ENCODE measurements around the gene TNKS2.

TNKS2 gene

DNA sequence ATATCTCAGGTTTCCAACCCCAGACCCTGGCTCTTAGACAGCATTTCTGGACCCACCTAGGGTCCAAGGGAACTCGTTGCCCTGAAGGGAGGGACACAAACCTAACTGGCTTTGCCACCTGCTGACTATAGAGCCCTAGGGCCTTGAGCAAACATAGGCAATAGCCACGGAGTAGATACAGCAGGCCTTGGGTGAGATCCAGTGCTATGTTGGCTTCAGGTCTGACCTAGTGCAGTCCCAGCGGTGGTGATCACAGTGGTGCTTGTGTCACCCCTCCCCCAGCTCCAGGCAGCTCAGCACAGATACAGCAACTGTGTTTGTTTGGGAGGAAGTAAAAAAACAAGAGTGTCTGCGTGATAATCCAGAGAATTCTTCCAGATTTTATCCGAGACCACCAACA is 9.7 kb upstream of the TNKS2 start:
- Histone ChIP-seq H3K4me1 (ENCODE audit: control insufficient read depth, insufficient read depth, low read length) (0 out of 2 replicates have a peak, but pooled peaks cover 2% of the 10 kb centered on the region), H3K36me3 (ENCODE audit: control insufficient read depth, insufficient read depth, low read length) (no peaks in the 10 kb centered on the region), H3K27me3 (ENCODE audit: control insufficient read depth, insufficient read depth, low read length) (no peaks in the 10 kb centered on the region), H3K27ac (ENCODE audit: low read length) (no peak overlapping the region), H3K4me3 (ENCODE audit: low read length) (no peak overlapping the region), H3K9me3 (ENCODE audit: control insufficient read depth, insufficient read depth, low read length) (no peaks in the 10 kb centered on the region)
- no CpG with 5 or more reads among the region's 5 CpGs for WGBS (ENCODE audit: insufficient coverage, insufficient read length)
- DNase-seq (ENCODE audit: low read depth, low spot score) = no peak

DNA sequence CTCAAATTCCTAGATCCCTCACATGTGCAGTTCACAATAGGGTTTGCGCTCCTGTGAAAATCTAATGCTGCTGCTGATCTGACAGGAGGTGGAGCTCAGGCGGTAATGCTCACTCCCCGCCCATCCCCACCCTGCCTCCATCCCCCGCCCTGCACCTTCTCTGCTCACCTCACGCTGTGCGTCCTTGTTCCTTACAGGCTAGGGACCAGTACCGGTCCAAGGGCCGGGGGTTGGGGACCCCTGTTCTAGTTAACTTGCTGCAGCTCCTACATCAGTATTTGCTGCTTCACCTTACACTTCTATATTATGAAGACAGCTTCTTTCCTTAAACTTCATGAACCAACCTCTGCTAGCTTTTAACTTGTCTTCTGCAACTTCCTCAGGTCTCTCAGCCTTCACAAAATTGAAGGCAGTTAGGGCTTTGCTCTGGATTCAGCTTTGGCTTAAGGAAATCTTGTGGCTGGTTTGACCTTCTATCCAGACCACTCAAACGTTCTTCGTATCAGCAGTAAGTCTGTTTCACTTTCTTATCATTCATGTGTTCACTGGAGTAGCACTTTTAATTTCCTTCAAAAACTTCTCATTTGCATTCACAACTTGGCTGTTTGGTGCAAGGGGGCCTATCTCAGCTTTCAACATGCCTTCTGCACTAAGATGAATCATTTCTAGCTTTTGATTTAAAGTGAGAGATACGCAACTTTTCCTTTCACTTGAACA is 1.7 kb upstream of the TNKS2 start:
- Histone ChIP-seq H3K4me1 (ENCODE audit: control insufficient read depth, insufficient read depth, low read length) (no peaks in the 10 kb centered on the region), H3K4me3 (ENCODE audit: low read length) (no peak overlapping the region)
- no CpG with 5 or more reads among the region's 11 CpGs for WGBS (ENCODE audit: insufficient coverage, insufficient read length)

DNA sequence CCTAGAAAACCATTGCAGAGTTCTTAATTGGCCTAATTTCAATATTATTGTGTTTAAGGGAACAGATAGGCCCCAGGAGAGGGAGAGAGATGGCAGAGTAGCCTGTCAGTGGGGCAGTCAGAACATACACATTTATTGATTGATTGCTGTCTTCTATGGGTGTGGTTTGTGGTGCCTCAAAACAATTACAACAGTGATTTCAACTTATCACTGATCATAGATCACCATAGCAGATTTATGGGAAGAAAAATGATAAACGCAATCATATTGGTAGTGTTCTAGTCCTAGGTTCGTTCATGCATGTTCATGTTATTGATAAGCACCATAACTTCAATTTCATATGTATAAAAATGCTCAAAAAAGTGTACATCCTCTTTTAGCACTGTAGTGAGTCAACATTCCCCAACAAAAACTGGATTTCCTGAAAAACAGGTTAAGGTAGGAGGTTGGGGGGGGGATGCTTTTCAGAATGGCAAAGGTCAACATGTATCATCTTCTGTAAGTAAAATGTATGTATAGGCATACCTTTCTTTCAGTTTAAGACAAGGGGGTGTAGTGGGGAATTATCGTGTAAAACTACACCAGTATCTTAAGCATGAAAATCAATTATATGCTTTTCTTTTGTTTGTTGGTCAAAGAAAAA is 1.1 kb upstream of the TNKS2 start:
- Histone ChIP-seq H3K9me3 (ENCODE audit: control insufficient read depth, insufficient read depth, low read length) (no peaks in the 10 kb centered on the region), H3K36me3 (ENCODE audit: control insufficient read depth, insufficient read depth, low read length) (no peaks in the 10 kb centered on the region), H3K4me1 (ENCODE audit: control insufficient read depth, insufficient read depth, low read length) (no peaks in the 10 kb centered on the region), H3K27ac (ENCODE audit: low read length) (no peak overlapping the region), H3K4me3 (ENCODE audit: low read length) (no peak overlapping the region; the same call in 1 of the 2 replicates), H3K27me3 (ENCODE audit: control insufficient read depth, insufficient read depth, low read length) (no peaks in the 10 kb centered on the region)
- DNase-seq (ENCODE audit: low read depth, low spot score) = no peak
- WGBS (ENCODE audit: insufficient coverage, insufficient read length) = no CpG with 5 or more reads among the region's 3 CpGs

More for the DNA sequence above, 1.7 kb upstream of the TNKS2 start:
- Histone ChIP-seq H3K36me3 (ENCODE audit: control insufficient read depth, insufficient read depth, low read length) (no peaks in the 10 kb centered on the region), H3K27ac (ENCODE audit: low read length) (no peak overlapping the region), H3K27me3 (ENCODE audit: control insufficient read depth, insufficient read depth, low read length) (no peaks in the 10 kb centered on the region), H3K9me3 (ENCODE audit: control insufficient read depth, insufficient read depth, low read length) (no peaks in the 10 kb centered on the region)
- DNase-seq (ENCODE audit: low read depth, low spot score) = no peak

DNA sequence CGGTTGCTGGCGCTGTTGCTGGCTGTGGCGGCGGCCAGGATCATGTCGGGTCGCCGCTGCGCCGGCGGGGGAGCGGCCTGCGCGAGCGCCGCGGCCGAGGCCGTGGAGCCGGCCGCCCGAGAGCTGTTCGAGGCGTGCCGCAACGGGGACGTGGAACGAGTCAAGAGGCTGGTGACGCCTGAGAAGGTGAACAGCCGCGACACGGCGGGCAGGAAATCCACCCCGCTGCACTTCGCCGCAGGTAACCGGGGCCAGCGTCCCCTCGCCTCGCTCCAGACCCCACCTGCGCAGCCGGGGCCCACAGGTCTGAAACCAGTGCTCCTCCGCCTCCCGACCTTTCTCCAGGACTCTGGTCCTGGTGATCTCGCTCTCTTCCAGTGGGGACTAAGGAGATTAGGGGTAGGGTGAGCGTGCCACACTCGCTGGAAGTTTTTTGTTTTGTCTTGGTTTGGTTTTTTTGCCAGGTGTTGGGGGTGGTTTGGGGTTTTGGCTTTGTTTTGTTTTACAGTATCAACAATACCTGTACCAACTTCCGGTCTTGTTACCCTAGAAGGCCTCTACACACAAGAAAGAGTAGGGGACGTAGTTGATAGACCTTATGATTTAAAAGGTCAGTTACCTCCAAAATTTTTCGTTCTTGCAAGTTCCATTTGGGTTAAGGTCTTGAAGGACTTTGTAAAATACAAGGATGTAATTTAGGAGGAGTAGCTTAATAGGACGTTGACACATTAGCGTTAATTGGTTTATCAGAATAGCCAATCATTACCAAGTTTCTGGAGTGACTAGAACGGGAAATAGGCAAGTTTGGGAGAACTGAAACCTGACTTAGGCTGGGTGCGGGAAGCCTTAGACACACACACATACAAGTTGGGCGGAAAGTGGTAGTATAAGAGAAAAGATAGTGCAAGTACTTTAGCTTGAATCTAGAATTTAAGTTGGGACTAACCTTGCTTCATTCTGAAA is 704 bp downstream of the TNKS2 start:
- DNase-seq (ENCODE audit: low read depth, low spot score) = no peak
- Histone ChIP-seq H3K9me3 (ENCODE audit: control insufficient read depth, insufficient read depth, low read length) (no peaks in the 10 kb centered on the region), H3K4me1 (ENCODE audit: control insufficient read depth, insufficient read depth, low read length) (no peaks in the 10 kb centered on the region), H3K36me3 (ENCODE audit: control insufficient read depth, insufficient read depth, low read length) (no peaks in the 10 kb centered on the region; the same call in 1 of the 2 replicates), H3K27me3 (ENCODE audit: control insufficient read depth, insufficient read depth, low read length) (no peaks in the 10 kb centered on the region), H3K27ac (ENCODE audit: low read length) (no peak overlapping the region), H3K4me3 (ENCODE audit: low read length) (peak overlapping the region; percentile 93)
- WGBS (ENCODE audit: insufficient coverage, insufficient read length) = no CpG with 5 or more reads among the region's 54 CpGs

DNA sequence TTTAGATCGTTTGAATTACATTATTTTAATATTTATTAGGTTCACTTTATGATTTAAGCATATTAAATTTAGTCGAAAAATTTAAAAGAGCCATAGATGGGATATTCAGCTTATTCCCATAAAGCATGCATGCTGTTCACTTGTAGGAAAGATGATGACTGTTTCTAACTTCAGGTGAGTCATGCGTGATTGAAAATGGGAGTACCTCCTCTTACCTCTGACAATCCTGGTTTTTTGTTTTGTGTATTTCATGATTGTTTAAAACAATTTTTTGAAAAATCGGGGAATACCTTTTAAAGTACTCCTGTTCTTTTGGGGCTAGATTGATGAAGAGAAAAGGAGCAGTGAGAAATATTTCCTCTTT is 1.4 kb downstream of the TNKS2 start:
- H3K27ac ChIP-seq (ENCODE audit: low read length) = no peak overlapping the region
- no peak overlapping the region; the same call in 1 of the 2 replicates for H3K4me3 ChIP-seq (ENCODE audit: low read length)
- H3K27me3 ChIP-seq (ENCODE audit: control insufficient read depth, insufficient read depth, low read length) = no peaks in the 10 kb centered on the region
- no peaks in the 10 kb centered on the region for H3K4me1 ChIP-seq (ENCODE audit: control insufficient read depth, insufficient read depth, low read length)
- H3K36me3 ChIP-seq (ENCODE audit: control insufficient read depth, insufficient read depth, low read length) = no peaks in the 10 kb centered on the region; the same call in 1 of the 2 replicates
- WGBS (ENCODE audit: insufficient coverage, insufficient read length) = no CpG with 5 or more reads among the region's 4 CpGs
- H3K9me3 ChIP-seq (ENCODE audit: control insufficient read depth, insufficient read depth, low read length) = no peaks in the 10 kb centered on the region
- no peak for DNase-seq (ENCODE audit: low read depth, low spot score)

DNA sequence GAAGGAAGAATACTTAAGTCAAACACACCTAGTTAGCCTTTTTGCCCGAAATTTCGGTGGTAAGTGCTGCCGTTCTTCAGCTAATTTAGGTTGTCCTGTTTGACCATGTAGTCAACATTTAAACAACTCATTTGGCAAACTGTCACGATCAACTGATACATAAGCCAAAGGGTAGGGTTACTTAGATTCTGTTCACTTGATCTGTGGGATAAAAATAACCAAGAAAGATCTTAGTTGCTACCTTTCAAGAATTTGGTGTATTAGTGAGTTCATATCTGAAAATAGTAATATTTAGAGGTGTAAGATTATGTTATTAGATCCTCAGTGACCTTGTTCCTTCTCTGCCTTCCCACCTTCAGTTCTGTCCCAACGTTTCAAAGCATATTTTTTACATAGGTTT is 2.0 kb downstream of the TNKS2 start:
- H3K36me3 ChIP-seq (ENCODE audit: control insufficient read depth, insufficient read depth, low read length) = peaks cover under 1% of the 10 kb centered on the region; the same call in 1 of the 2 replicates
- no peak overlapping the region for H3K4me3 ChIP-seq (ENCODE audit: low read length)
- no peaks in the 10 kb centered on the region for H3K4me1 ChIP-seq (ENCODE audit: control insufficient read depth, insufficient read depth, low read length)
- no peak overlapping the region for H3K27ac ChIP-seq (ENCODE audit: low read length)
- no peaks in the 10 kb centered on the region for H3K9me3 ChIP-seq (ENCODE audit: control insufficient read depth, insufficient read depth, low read length)
- no peaks in the 10 kb centered on the region for H3K27me3 ChIP-seq (ENCODE audit: control insufficient read depth, insufficient read depth, low read length)
- no CpG with 5 or more reads among the region's 5 CpGs for WGBS (ENCODE audit: insufficient coverage, insufficient read length)
- DNase-seq (ENCODE audit: low read depth, low spot score) = no peak

DNA sequence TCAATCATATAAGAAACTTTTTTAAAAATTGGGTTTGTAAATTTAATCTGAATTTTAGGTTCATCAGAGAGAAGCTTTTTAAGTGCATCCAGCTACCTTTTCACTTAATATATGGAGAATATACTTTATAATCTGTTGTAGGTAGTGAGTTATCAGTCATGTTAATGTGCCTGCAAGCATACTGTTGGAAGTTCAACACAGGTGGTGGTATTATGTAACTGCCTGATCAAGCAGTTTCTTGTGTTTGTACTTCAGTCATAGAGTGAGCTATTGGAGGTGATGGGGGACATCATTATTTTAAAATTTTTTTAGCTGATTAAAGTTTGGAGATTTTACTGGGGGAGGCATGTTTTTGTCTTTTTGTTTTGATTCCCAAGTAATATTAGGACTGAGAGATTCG is 2.5 kb downstream of the TNKS2 start:
- no peak overlapping the region for H3K27ac ChIP-seq (ENCODE audit: low read length)
- no peaks in the 10 kb centered on the region for H3K9me3 ChIP-seq (ENCODE audit: control insufficient read depth, insufficient read depth, low read length)

DNA sequence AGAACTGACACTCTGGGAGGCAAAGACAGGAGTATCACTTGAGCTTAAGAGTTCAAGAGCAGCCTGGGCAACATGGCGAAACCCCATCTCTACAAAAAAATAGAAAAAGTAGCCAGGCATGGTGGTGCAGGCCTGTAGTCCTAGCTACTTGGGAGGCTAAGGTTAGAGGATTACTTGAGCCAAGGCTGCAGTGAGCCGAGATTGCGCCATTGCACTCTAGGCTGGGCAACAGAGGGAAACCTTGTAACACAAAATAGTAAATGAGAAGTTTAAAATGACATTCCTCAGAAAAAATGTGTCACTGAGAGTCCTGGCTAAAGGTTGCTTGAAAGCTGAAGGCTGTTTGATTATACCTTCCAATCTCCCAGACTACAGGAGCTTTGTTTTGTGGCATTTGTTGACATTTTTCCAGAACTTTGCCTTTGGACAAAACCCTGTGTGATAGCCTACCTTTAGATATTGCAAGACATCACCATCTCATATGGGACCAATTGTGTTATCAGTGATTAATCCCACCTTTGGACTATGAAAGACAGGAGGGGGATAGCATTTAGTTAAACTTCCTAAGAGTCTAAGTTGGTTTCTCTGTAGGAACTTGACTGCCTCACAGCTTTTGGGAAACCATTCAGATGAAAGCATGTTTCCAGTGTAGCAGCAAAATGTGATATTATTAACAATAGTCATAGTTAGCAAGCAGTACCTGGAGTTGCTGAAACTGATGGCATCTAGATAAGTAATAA is 5.3 kb downstream of the TNKS2 start:
- Histone ChIP-seq H3K4me1 (ENCODE audit: control insufficient read depth, insufficient read depth, low read length) (no peaks in the 10 kb centered on the region), H3K36me3 (ENCODE audit: control insufficient read depth, insufficient read depth, low read length) (peaks cover 3% of the 10 kb centered on the region; the same call in 1 of the 2 replicates), H3K4me3 (ENCODE audit: low read length) (no peak overlapping the region), H3K9me3 (ENCODE audit: control insufficient read depth, insufficient read depth, low read length) (no peaks in the 10 kb centered on the region), H3K27me3 (ENCODE audit: control insufficient read depth, insufficient read depth, low read length) (no peaks in the 10 kb centered on the region), H3K27ac (ENCODE audit: low read length) (no peak overlapping the region)
- no CpG with 5 or more reads among the region's 3 CpGs for WGBS (ENCODE audit: insufficient coverage, insufficient read length)
- DNase-seq (ENCODE audit: low read depth, low spot score) = no peak

More for the DNA sequence above, 2.5 kb downstream of the TNKS2 start:
- WGBS (ENCODE audit: insufficient coverage, insufficient read length) = no CpG with 5 or more reads among the region's 1 CpG
- Histone ChIP-seq H3K27me3 (ENCODE audit: control insufficient read depth, insufficient read depth, low read length) (no peaks in the 10 kb centered on the region), H3K4me1 (ENCODE audit: control insufficient read depth, insufficient read depth, low read length) (no peaks in the 10 kb centered on the region), H3K4me3 (ENCODE audit: low read length) (no peak overlapping the region), H3K36me3 (ENCODE audit: control insufficient read depth, insufficient read depth, low read length) (peaks cover 3% of the 10 kb centered on the region; the same call in 1 of the 2 replicates)
- DNase-seq (ENCODE audit: low read depth, low spot score) = no peak

DNA sequence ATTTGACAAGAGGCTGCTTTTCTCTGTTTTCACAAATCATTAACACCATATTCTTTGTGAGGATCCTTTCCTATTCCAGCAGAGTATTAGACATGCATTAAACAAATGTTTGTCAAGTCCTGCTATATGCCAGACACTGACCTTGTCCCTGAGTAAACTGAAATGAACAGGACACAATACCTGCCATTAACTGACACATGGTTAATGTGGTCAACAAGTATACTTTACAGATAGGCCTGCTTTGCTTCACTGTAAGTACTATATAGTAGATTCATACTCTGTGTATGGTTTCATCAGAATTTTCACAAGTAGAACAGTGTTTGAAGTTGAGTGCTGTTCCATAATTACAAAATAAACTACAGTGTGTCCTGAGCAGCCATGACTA is 5.9 kb downstream of the TNKS2 start:
- H3K27ac ChIP-seq (ENCODE audit: low read length) = no peak overlapping the region
- H3K4me1 ChIP-seq (ENCODE audit: control insufficient read depth, insufficient read depth, low read length) = no peaks in the 10 kb centered on the region
- no peaks in the 10 kb centered on the region for H3K9me3 ChIP-seq (ENCODE audit: control insufficient read depth, insufficient read depth, low read length)
- H3K36me3 ChIP-seq (ENCODE audit: control insufficient read depth, insufficient read depth, low read length) = peaks cover 3% of the 10 kb centered on the region; the same call in 1 of the 2 replicates
- H3K4me3 ChIP-seq (ENCODE audit: low read length) = no peak overlapping the region
- H3K27me3 ChIP-seq (ENCODE audit: control insufficient read depth, insufficient read depth, low read length) = no peaks in the 10 kb centered on the region
- DNase-seq (ENCODE audit: low read depth, low spot score) = no peak
